ENCODE data around the gene RPAP3. TPM values are rescaled to one million over a fixed set of nuclear protein-coding genes. Genes with fewer than 3 reads are reported as not detected.

RPAP3 gene
- total and polyA plus RNA-seq, 4 donors: 4.6 to 22.7 (median 13.2) TPM

DNA sequence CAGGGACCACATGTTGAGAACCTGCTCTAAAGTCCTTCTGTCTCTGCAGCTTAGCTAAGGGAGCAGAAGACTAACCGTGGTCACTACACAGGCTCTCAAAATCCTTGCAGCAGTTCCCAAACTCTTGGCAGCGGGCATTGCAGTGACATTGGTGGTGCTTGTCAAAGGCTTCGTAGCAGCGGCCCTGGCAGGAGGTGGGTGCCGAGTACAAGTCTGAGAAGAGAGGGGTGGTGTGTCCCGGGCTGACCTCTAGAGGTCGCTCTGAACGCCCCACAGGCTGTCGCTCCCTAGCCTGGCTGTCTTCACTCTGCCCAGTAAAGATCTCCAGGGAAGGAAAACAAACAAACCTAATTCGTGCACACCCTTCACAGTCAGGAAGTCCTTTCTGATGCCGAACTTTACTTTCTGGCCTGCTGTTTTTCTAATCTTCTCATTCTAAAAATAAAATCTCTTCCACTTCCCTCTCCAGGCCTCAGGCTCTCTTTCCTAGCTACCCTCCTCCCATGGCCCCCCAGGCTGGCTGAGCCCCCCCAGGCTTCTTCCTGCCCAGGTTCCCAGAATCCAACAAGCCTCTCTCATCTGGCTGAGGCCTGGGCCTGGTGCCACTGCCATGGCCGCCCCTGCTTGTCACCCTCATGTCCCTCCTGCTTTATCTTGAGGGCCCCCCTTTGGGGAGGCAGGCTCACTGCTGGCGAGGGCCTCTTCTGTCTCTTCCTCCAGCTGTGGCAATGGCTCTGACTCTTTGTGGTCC is 11.8 kb upstream of the RPAP3 start:
- intact Hi-C loops (cut with DNase I): loop anchor here (1.0 to 10.0 kb wide), 5 partner anchors 19 to 237 kb away; no protein-coding TSS in a partner anchor
- ATAC-seq (ENCODE audit: low FRiP score): peak; percentile 94
- WGBS, 2 donors: 1 to 3% methylated on average over 13 of the region's 13 CpGs
- Histone ChIP-seq H3K27ac (ENCODE audit: low read depth in 1 of 2, low read length in 2 of 2) (peak overlapping the region; percentile 80 to 87), H3K4me3 (ENCODE audit: low read length in 2 of 2) (no peak overlapping the region), H3K9me3 (ENCODE audit: control insufficient read depth, low read length) (no peaks in the 10 kb centered on the region), H3K36me3 (ENCODE audit: control insufficient read depth in 1 of 2, insufficient read depth in 2 of 2, low read length in 1 of 2) (no peaks in the 10 kb centered on the region), H3K27me3 (ENCODE audit: control insufficient read depth in 1 of 2, insufficient read depth in 2 of 2, low read length in 1 of 2) (no peaks in the 10 kb centered on the region), H3K4me1 (ENCODE audit: control insufficient read depth in 1 of 2, insufficient read depth in 2 of 2, low read length in 2 of 2) (peaks cover 0 to 3% of the 10 kb centered on the region in 2 donors)
- DNase-seq: peak; percentile 89 to 92

- DNase-seq (no peak), ATAC-seq (ENCODE audit: low FRiP score) (peak; percentile 1)
- H3K9me3 ChIP-seq (ENCODE audit: control insufficient read depth, low read length): no peaks in the 10 kb centered on the region
- H3K27me3 ChIP-seq (ENCODE audit: control insufficient read depth in 1 of 2, insufficient read depth in 2 of 2, low read length in 1 of 2): no peaks in the 10 kb centered on the region
- no peak overlapping the region for H3K4me3 ChIP-seq (ENCODE audit: low read length in 2 of 2)
- intact Hi-C loops (cut with DNase I): loop anchor here (1.0 to 10.0 kb wide), 5 partner anchors 20 to 238 kb away; no protein-coding TSS in a partner anchor
- H3K27ac ChIP-seq (ENCODE audit: low read depth in 1 of 2, low read length in 2 of 2): peak overlapping the region in 1 of 2 donors; percentile 77
- no peaks in the 10 kb centered on the region for H3K36me3 ChIP-seq (ENCODE audit: control insufficient read depth in 1 of 2, insufficient read depth in 2 of 2, low read length in 1 of 2)
- peaks cover 0 to 3% of the 10 kb centered on the region in 2 donors for H3K4me1 ChIP-seq (ENCODE audit: control insufficient read depth in 1 of 2, insufficient read depth in 2 of 2, low read length in 2 of 2)
- WGBS, 2 donors: 59 to 67% methylated on average over 5 to 6 of the region's 6 CpGs
These were observed 11.2 kb upstream of the RPAP3 start for GRCh38 chr12:47717046-47717442.

- DNase-seq (no peak), ATAC-seq (ENCODE audit: low FRiP score) (peak; percentile 8)
- Histone ChIP-seq H3K27ac (ENCODE audit: low read depth in 1 of 2, low read length in 2 of 2) (no peak overlapping the region), H3K4me3 (ENCODE audit: low read length in 2 of 2) (no peak overlapping the region), H3K9me3 (ENCODE audit: control insufficient read depth, low read length) (no peaks in the 10 kb centered on the region), H3K4me1 (ENCODE audit: control insufficient read depth in 1 of 2, insufficient read depth in 2 of 2, low read length in 2 of 2) (peaks cover 0 to 3% of the 10 kb centered on the region in 2 donors), H3K27me3 (ENCODE audit: control insufficient read depth in 1 of 2, insufficient read depth in 2 of 2, low read length in 1 of 2) (no peaks in the 10 kb centered on the region), H3K36me3 (ENCODE audit: control insufficient read depth in 1 of 2, insufficient read depth in 2 of 2, low read length in 1 of 2) (no peaks in the 10 kb centered on the region)
- WGBS, 2 donors: 67% methylated on average over 13 of the region's 13 CpGs
- intact Hi-C loops (cut with DNase I): loop anchor here (1.0 to 10.0 kb wide), 7 partner anchors 21 to 239 kb away; no protein-coding TSS in a partner anchor
These were observed 10.2 kb upstream of the RPAP3 start for GRCh38 chr12:47715877-47716548.

DNA sequence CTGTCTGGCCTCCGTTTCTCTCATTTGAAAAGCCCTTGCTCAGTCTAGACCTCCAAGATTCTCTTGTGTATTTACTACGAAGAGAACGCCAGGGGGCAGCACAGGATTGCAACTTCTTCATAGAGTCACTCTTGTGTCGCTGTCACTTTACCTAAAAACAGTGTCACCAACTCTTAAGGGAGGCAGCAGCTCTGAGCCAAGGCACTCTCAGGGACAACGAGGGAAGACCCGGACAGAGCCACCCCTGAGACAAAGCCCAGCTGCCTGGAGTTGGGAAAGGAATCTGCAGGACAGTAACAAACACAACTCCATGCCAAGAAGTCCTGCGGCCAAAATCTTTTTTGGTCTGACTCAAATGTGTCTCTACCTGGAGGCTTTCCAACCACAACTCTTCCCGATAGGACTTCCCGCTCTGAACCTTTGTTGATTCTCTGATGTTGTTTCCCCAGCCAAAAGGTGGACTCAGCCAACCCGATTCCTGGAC is 9.6 kb upstream of the RPAP3 start:
- ATAC-seq (ENCODE audit: low FRiP score) (peak; percentile 80), DNase-seq (peak in 1 of 2 donors; percentile 85)
- Histone ChIP-seq H3K36me3 (ENCODE audit: control insufficient read depth in 1 of 2, insufficient read depth in 2 of 2, low read length in 1 of 2) (no peaks in the 10 kb centered on the region), H3K9me3 (ENCODE audit: control insufficient read depth, low read length) (no peaks in the 10 kb centered on the region), H3K4me3 (ENCODE audit: low read length in 2 of 2) (no peak overlapping the region), H3K27me3 (ENCODE audit: control insufficient read depth in 1 of 2, insufficient read depth in 2 of 2, low read length in 1 of 2) (no peaks in the 10 kb centered on the region), H3K4me1 (ENCODE audit: control insufficient read depth in 1 of 2, insufficient read depth in 2 of 2, low read length in 2 of 2) (peaks cover 0 to 3% of the 10 kb centered on the region in 2 donors), H3K27ac (ENCODE audit: low read depth in 1 of 2, low read length in 2 of 2) (no peak overlapping the region)
- intact Hi-C loops (cut with DNase I): loop anchor here (1.0 to 10.0 kb wide), 4 partner anchors 51 to 239 kb away; no protein-coding TSS in a partner anchor
- whole genome bisulfite sequencing, 2 donors: 2% methylated on average over 10 of the region's 10 CpGs

DNA sequence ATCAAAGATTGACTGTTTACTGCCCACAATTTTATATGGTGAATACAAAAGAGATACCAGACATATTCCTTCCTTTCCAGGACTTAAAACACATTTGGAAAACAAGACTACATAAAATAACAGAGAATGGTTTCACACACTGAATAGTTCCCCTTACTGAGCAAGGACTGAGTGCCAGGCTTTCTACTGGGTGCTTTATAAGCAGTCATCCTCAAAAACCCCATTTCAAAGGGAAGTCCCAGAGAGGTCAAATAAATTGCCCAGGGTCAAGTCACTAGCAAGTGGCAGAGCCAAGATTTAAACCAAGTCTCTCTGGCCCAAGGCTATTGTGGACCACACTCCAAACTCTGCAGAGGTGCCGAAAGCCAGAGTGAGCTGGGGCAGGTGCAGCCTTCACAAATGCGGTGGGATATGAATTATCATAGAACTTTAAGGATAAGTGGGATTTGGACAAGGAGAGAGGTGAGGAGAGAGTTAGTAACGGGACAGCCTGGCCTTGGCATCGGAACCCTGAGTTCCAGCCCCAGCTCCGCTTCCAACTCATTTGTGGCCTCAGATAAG is 9.1 kb upstream of the RPAP3 start:
- ATAC-seq (ENCODE audit: low FRiP score) (no peak), DNase-seq (no peak)
- Histone ChIP-seq H3K27me3 (ENCODE audit: control insufficient read depth in 1 of 2, insufficient read depth in 2 of 2, low read length in 1 of 2) (no peaks in the 10 kb centered on the region), H3K36me3 (ENCODE audit: control insufficient read depth in 1 of 2, insufficient read depth in 2 of 2, low read length in 1 of 2) (no peaks in the 10 kb centered on the region), H3K4me3 (ENCODE audit: low read length in 2 of 2) (no peak overlapping the region), H3K9me3 (ENCODE audit: control insufficient read depth, low read length) (no peaks in the 10 kb centered on the region), H3K27ac (ENCODE audit: low read depth in 1 of 2, low read length in 2 of 2) (no peak overlapping the region), H3K4me1 (ENCODE audit: control insufficient read depth in 1 of 2, insufficient read depth in 2 of 2, low read length in 2 of 2) (peaks cover 0 to 3% of the 10 kb centered on the region in 2 donors)
- intact Hi-C loops (cut with DNase I): loop anchor here (1.0 to 10.0 kb wide), 4 partner anchors 52 to 240 kb away; no protein-coding TSS in a partner anchor
- 32 to 34% methylated on average over 5 of the region's 5 CpGs for WGBS, 2 donors

DNA sequence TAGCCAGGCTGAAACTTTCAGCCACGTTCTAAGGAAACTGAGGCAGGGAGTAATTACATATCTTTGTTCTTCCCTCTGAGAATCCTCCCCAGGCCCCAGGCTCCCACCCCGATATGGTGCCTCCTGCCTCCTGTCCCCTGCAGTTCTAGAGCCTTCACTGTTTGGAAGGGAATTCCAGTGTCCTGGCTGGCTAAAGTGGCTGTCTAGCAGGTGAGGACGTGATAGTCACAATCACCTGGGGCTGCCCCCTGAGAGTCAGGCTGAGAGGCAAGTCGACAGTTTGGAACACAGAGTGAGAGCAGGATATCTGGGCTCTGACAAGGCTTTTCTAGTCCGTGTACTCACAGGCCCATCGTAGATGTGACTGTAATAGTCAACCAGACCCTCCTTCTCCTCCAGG is 6.3 kb upstream of the RPAP3 start:
- 90 to 93% methylated on average over 6 of the region's 6 CpGs for WGBS, 2 donors
- peaks cover 0 to 2% of the 10 kb centered on the region in 2 donors for H3K4me1 ChIP-seq (ENCODE audit: control insufficient read depth in 1 of 2, insufficient read depth in 2 of 2, low read length in 2 of 2)
- H3K27ac ChIP-seq (ENCODE audit: low read depth in 1 of 2, low read length in 2 of 2): no peak overlapping the region
- DNase-seq (no peak), ATAC-seq (ENCODE audit: low FRiP score) (no peak)
- no peaks in the 10 kb centered on the region for H3K27me3 ChIP-seq (ENCODE audit: control insufficient read depth in 1 of 2, insufficient read depth in 2 of 2, low read length in 1 of 2)
- intact Hi-C loops (cut with DNase I): loop anchor here in 1 of 2 donors (10.0 kb wide), 1 partner anchor 243 kb away; no protein-coding TSS in a partner anchor
- no peak overlapping the region for H3K4me3 ChIP-seq (ENCODE audit: low read length in 2 of 2)
- no peaks in the 10 kb centered on the region for H3K9me3 ChIP-seq (ENCODE audit: control insufficient read depth, low read length)
- H3K36me3 ChIP-seq (ENCODE audit: control insufficient read depth in 1 of 2, insufficient read depth in 2 of 2, low read length in 1 of 2): peaks cover 0 to 2% of the 10 kb centered on the region in 2 donors

DNA sequence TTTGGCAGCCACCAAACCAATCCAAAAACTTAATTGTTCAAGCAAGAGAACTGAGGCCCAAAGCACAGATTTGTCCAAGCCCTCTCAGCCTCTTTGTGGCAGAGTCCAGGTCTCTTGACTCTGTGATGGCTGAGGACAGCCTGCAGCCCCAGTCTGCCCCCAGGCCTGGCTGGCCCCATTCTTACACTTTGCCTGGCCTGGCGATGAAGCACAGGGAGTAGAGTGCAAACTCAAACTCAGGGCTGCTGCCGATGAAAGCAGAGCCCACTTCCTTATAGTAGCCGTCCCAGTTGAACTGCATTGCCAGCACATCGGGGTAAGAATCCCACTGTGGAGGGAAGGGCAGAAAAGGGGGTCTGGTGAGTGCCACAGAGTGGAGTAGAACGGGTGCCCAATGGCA is 5.6 kb upstream of the RPAP3 start:
- peaks cover 0 to 2% of the 10 kb centered on the region in 2 donors for H3K36me3 ChIP-seq (ENCODE audit: control insufficient read depth in 1 of 2, insufficient read depth in 2 of 2, low read length in 1 of 2)
- ATAC-seq (ENCODE audit: low FRiP score): no peak
- H3K4me3 ChIP-seq (ENCODE audit: low read length in 2 of 2): no peak overlapping the region
- no peaks in the 10 kb centered on the region for H3K9me3 ChIP-seq (ENCODE audit: control insufficient read depth, low read length)
- intact Hi-C loops (cut with DNase I): loop anchor here in 1 of 2 donors (10.0 kb wide), 1 partner anchor 243 kb away; no protein-coding TSS in a partner anchor
- peaks cover 0 to 2% of the 10 kb centered on the region in 2 donors for H3K4me1 ChIP-seq (ENCODE audit: control insufficient read depth in 1 of 2, insufficient read depth in 2 of 2, low read length in 2 of 2)
- no peak overlapping the region for H3K27ac ChIP-seq (ENCODE audit: low read depth in 1 of 2, low read length in 2 of 2)
- 86 to 90% methylated on average over 5 of the region's 5 CpGs for WGBS, 2 donors
- H3K27me3 ChIP-seq (ENCODE audit: control insufficient read depth in 1 of 2, insufficient read depth in 2 of 2, low read length in 1 of 2): no peaks in the 10 kb centered on the region
- no peak for DNase-seq

GRCh38 chr12:47710278-47710677 is 4.4 kb upstream of the RPAP3 start:
- Histone ChIP-seq H3K4me3 (ENCODE audit: low read length in 2 of 2) (no peak overlapping the region), H3K27me3 (ENCODE audit: control insufficient read depth in 1 of 2, insufficient read depth in 2 of 2, low read length in 1 of 2) (no peaks in the 10 kb centered on the region), H3K4me1 (ENCODE audit: control insufficient read depth in 1 of 2, insufficient read depth in 2 of 2, low read length in 2 of 2) (peaks cover 0 to 2% of the 10 kb centered on the region in 2 donors), H3K9me3 (ENCODE audit: control insufficient read depth, low read length) (no peaks in the 10 kb centered on the region), H3K27ac (ENCODE audit: low read depth in 1 of 2, low read length in 2 of 2) (no peak overlapping the region), H3K36me3 (ENCODE audit: control insufficient read depth in 1 of 2, insufficient read depth in 2 of 2, low read length in 1 of 2) (peaks cover 0 to 2% of the 10 kb centered on the region in 2 donors)
- DNase-seq (no peak), ATAC-seq (ENCODE audit: low FRiP score) (no peak)
- intact Hi-C loops (cut with DNase I): loop anchor here in 1 of 2 donors (10.0 kb wide), 1 partner anchor 245 kb away; no protein-coding TSS in a partner anchor

All from aorta (tissue), 5 donors.